Stimulated activated CD4-positive, alpha-beta T cell treated with anti-CD3 and anti-CD28 coated beads, Interleukin-4, amount 100 ng/mL, for 4 hours (primary cell): ENCODE measurements around the gene LRRTM4.
"Not testable (repeated sequence)": the region's sequence is repeated elsewhere in the genome, so short reads cannot be mapped to it uniquely, and the experiment has no call there.

Experiments
- DNase-seq, 2 experiments: peaks; one replicate each; pipeline ENCODE4 v3.0.0-alpha.2; 2020

The LRRTM4 gene

GRCh38 chr2:76713312-76713711 lies 808.9 kb downstream of the LRRTM4 start:
- DNase-seq, result no peak

DNA sequence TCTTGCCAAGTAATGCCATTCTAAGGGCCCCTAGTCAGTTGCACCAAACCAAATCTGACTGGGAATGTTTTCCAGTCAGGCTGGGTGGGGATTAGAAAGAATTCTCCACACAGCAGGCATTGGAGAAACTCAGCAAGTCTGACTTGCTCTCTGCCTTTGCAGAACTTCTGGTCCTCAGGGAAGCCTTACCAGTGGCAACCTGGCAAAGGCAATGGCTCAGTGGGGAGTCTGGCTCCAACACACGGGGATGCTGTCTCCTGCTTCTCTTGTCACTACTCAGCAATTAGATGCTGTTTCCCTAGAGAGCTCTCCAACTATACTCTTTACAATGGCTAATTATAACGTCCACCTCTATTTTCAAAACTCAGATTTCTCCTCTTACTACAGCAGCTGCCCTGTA lies 810.7 kb downstream of the LRRTM4 start:
- no peak for DNase-seq

DNA sequence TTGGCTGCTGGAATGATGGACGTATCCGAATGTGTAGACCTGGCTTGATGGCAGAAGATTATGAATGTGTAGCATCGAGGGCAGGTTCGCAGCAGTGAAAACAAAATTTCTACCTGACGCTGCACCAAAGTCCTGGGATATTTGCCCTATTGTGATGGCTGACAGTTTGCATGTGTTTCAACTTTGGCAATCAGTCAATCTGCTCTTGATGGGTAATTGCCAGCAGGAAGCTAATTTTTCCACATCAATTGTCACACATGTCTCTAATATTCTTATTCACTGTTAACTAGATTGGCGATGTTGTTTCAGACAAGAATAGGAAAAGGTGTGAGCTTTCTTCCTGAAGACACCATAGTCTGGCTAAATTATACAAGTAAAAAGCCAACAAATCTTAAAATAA lies 821.3 kb downstream of the LRRTM4 start:
- no peak for DNase-seq

GRCh38 chr2:76697998-76698713 lies 824.0 kb downstream of the LRRTM4 start:
- not testable (repeated sequence) for DNase-seq
